RPMI7951 (cell line): ENCODE results near the gene MRPL12. TPM values are rescaled to one million over a fixed set of nuclear protein-coding genes. Genes with fewer than 3 reads are reported as not detected.

Experiments used
- DNase-seq: peaks from one replicate; pipeline ENCODE4 v3.0.0-alpha.2; 2012; ENCODE audit warnings: low read depth
- total RNA-seq: library from RNA; depleted of rRNA; stranded (reverse); fragments of >200 nt; shearing (Covaris generic); gene quantifications from 2 replicates; pipeline ENCODE4 v1.2.3, GENCODE V29; 2014

The MRPL12 gene
- total RNA-seq, 1 experiment from 2014 or later: 13.0 TPM

DNA sequence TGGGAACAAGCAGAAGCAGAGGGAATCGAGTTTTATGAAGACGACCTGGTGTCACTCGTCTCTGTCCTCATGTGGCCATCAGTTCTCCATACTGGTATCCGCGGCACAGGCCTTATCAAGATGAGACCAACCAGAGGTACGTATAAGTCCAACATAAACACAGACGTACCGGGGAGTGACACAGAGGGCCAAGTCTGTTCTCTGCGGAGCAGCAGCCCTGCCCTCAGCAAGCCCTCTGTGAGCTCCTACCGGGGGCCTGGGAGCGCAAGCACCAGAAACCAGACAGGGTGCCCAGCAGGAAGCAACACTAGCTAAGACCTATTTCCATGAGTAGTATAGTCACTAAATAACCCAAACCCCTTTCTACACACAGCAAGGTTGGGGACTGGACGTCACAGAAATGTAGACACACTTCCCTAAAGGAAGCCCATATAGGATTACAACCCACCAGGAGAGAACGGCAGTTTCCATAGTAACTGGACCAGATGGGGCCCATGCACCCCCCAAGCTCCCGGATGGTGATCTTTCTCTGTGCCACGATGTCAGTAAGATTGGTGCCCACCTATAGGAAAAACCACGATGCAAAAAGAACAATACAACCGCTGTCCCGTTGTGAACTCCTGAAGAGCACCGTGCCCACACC is 20.5 kb upstream of the MRPL12 start:
- peak; percentile 20 for DNase-seq

DNA sequence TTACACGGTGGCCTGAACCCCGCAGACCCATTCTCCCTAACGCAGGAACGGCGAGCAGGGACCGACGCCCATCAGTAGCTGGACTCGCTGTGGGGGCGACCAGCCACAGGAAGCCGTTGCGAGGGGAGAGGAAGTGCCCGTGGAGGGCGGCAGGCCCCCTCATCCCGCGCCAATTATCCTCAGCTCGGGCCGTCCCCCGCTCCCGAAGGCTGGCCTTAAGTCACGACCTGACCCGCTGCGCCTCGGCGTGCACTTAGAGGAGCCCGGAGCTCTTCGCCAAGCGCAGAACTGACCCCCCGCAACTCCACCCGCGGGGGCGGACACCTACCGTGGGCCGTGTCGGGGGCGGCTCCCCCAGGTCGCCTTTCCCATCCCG is 20.0 kb upstream of the MRPL12 start:
- DNase-seq: no peak

DNA sequence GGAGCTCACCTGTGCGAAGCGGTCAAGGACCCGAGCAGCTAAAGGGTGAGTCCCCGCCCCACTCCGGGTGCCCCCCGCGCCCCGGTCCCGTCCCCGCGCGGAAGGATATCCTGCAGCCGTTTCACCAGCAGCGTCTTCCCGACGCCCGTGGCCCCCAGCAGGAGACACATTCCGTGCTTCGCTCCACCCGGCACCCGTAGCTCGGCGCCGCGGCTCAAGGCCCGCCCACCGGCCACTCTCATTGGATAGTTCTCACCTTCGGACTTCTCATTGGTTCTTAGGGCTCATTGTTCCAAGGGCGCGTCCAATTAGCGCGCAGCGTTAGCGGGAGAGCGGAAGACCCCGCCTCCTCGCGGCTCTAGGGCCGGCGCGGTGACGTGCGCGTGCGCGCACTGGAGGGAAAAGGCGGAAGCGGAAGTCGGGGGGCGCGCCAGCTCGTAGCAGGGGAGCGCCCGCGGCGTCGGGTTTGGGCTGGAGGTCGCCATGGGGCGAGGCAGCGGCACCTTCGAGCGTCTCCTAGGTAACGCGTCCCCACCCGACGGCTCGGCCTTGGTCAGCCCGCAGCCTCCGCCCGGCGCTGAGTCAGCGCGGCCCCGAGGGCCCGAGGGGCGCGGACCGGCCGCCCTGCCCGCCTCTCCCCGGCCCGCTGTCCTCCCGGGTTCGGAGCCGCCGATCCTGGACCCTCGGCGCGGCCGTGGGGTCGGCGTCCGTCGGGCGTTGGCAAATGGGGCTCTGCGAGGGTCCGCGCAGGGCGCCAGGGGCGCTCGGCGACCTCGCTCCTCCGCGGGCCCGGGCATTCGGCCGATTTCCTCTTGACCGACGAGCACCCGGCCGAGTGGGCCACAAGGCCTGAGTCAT is 19.4 kb upstream of the MRPL12 start, which contains the start of the genes ARL16 and HGS:
ARL16 (minus strand) TSS at position 214 of the 858 bp plus-strand sequence; CDS start at position 170, 44 bp downstream.
HGS (plus strand) TSS at position 428 of the 858 bp plus-strand sequence; CDS start at position 484, 56 bp downstream.
- peak; percentile 97 for DNase-seq

DNA sequence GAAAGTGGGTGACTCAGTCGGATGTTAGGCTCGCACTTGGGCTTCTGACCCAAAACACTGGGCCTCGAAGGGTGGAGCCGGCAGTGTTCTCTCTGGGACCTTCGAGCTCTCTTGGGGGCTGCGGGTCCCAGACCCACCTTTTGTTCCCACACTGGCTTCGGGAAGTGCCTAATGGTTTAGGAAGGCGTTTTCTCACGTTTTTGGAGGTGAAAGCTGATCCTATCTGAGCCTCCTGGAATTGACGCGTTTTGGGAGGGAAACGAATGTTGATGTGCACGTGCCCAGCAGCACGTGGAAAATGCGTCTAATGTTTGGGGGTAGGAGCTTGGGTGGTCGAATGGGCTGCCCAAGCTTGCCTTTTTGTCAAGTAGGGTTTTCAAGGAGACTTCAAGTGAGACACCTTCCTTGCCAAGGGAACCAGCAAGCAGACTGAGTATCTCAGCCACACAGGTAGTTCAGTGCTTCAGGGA is 18.7 kb upstream of the MRPL12 start:
- peak; percentile 87 for DNase-seq

DNA sequence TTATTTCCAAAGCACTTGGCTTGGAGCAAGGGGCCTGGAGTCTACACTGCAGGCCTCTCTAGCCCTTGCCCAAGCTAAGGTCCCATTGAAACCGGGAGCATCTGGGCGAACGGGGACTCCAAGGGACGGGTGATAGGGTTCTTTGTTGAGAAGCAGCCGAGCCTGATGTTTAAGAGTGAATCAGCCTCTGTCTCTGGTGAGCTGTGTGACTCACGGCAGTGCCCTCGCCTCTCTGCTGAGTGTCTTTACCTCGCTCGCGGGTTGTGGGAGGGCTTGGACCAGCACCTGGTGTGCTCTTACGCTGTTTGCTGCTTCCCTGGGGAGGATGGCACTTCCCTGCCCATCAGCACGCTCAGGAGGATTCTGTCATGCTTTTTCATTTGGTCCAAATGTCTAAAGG is 18.1 kb upstream of the MRPL12 start:
- peak; percentile 77 for DNase-seq

DNA sequence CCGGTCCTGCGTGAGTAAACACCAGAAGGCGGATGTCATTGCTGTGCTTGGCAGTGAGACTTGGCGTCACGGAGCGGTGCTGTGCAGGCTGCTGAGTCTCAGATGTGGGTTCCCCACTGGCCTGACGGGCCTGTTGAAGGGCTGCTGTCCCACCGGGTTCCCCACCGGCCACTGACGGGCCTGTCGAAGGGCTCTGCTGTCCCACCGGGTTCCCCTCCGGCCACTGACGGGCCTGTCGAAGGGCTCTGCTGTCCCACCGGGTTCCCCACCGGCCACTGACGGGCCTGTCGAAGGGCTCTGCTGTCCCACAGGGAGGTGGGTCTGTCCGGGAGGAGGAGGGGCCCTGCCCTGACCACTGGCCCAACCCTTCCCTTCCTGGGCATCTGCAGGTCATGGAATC is 16.6 kb upstream of the MRPL12 start:
- DNase-seq: no peak

DNA sequence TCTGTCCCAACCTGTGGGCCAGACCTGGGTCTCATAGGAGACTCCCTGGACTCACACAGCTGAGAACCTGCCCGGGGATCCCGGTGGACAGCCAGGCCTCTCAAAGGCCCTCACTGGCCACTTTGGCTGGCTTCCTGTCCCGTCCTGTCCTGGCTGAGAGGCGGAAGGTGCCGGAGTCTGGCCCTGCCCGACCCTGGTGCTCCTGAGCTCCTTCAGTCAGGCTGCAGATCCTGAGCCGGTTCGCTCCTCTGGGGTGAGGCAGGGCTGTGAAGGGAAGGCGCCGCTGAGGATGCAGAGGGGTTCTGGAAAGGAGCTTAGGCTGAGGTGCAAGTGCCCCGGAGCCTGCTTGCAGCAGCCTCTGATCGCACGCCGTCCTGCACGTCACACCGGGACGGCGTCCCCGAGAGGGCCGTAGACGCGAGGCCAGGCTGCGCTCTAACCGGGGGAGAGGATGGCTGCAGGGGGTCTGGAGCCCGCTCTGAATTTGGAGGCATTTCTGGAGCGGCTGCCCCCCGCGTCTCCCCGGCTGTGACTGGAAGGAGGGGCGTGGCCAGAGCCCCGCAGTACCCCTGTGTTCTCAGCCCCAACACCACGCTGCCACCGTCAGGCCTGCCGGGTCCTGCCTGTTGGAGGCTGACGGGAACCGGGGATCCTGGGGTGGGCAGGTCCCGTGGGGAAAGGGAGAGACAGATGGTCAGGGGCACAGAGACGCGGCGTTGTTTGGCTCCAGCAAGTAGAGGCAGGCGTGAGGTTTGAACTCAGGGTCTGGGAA is 15.2 kb upstream of the MRPL12 start:
- DNase-seq: no peak

DNA sequence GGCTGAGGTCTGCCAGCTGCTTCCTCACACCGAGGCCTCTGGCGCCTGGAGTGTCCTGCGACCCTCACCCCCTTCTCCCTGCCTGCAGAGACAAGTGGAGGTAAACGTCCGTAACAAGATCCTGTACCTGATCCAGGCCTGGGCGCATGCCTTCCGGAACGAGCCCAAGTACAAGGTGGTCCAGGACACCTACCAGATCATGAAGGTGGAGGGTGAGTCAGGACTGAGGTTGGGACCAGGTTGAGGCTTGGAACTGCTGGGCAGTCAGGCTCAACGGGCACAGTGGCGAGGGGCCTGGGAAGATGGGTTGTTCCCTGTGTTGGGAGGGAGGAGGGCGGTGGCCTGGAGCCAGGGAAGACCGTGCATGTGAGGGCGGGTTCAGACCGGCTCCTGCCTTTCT is 14.6 kb upstream of the MRPL12 start:
- no peak for DNase-seq

DNA sequence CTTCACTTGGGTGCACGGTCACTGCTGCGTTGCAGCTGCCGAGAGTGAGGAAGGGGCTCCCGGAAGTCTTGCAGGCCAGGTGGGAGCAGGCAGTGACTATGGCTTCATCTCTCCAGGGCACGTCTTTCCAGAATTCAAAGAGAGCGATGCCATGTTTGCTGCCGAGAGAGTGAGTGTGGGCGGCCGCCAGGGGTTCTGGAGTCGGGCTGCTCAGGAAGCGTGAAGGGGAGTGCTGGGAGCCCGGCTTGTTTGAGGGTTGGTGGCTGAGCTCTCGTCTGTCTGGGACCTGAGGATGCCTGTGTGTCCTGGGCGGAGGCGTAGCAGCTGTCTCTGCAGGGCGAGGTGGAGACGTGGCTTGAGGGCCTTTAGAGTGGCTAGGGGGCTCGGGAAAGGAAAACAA is 13.1 kb upstream of the MRPL12 start:
- no peak for DNase-seq

DNA sequence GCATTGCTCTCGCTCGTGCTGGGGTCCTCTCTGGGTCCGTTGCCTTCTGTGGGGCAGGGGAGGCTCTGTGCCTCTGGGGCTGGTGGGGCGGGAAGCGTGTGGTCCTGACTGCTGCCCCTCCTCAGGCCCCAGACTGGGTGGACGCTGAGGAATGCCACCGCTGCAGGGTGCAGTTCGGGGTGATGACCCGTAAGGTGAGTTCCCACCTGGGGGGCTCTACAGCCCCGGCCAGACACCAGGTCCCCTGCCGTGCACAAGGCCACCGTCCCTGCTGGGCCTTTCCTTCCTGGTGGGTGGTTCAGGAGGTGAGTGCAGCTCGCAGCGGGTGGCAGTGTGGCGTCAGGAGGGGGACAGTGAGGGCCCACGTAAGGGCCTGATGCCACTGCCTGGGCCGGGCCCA is 12.6 kb upstream of the MRPL12 start:
- DNase-seq: no peak

DNA sequence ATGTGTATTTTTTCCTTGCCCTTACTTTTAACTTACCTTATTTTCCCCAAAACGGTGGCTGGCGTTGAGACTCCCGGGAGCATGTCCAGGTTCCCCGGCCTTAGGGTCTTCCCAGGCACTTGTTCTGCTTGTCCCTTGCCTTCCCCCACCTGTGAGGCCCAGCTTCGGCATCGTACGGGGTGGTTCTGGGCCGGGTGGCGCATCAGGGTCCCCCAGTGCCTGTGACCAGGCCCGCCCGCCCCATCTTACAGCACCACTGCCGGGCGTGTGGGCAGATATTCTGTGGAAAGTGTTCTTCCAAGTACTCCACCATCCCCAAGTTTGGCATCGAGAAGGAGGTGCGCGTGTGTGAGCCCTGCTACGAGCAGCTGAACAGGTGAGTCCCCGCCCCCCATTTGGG is 12.0 kb upstream of the MRPL12 start:
- DNase-seq: no peak

DNA sequence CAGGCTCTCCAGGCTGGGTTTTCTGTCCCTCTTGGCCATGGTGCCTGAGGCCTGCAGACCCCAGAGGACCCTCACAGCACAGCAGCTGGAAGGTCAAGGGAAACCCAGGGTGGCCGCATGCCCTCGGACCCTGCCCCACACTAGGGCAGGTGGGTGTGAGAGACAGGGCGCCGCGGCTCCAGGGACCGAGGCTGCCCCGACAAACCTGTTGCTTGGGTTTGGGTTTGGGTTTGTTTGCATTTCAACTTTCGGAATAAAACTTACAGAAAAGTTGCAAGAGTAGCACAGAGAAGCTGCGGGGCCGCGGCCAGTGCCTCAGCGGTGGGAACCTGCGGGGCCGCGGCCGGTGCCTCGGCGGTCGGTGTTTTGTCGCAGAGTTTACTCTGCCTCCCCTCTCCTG is 11.6 kb upstream of the MRPL12 start:
- DNase-seq: no peak

DNA sequence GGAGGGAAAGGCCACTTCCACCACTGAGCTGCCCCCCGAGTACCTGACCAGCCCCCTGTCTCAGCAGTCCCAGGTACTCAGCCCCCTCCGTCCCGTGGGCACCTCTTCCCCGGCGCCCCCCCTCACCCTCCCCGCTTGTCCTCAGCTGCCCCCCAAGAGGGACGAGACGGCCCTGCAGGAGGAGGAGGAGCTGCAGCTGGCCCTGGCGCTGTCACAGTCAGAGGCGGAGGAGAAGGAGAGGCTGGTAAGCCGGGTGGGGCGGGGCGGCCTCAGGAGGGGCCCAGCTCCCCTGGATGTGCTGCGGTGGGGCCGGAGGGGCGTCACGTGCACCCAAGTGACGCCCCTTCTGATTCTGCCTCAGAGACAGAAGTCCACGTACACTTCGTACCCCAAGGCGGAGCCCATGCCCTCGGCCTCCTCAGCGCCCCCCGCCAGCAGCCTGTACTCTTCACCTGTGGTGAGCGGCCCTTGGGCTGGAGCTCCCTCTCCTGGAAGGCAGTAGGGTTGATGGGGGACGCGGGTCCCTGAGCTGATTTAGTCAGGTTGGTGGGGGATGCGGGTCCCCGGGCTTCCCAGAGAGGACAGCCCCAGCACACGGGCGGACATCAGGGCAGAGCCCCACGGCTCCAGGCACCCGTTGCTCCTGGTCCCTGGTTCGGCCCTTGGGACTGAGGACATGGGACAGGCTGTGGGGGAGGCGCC is 9.5 kb upstream of the MRPL12 start:
- no peak for DNase-seq

DNA sequence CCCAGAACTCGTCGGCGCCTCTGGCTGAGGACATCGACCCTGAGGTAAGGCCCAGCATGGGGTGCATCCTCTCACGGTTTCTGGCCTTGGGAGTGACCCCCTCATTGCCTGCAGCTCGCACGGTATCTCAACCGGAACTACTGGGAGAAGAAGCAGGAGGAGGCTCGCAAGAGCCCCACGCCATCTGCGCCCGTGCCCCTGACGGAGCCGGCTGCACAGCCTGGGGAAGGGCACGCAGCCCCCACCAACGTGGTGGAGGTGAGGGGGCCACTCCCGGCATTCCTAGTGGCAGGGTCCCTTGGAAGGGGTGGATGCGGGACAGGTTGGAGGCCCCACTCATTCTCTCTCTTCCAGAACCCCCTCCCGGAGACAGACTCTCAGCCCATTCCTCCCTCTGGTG is 8.4 kb upstream of the MRPL12 start:
- no peak for DNase-seq

DNA sequence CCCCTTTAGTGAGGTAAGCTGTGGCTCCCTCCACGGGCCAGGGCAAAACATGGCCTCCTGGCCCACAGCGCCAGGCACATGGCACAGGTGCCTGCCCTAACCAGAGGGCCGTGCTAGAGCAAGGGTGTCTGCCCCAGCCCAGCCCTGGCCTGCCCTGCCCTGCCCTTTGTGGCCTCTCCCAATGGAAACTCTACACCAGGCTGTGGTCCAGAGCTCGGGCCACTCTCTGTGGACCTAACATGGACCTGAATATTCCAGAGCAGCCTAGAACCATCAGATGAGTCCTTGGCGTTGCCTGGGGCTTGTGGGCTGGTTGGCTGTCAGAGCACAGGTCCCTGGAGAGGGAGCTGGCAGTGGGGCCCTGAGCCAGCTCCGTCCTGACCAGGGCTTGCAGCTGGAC is 8.0 kb upstream of the MRPL12 start:
- DNase-seq: no peak

DNA sequence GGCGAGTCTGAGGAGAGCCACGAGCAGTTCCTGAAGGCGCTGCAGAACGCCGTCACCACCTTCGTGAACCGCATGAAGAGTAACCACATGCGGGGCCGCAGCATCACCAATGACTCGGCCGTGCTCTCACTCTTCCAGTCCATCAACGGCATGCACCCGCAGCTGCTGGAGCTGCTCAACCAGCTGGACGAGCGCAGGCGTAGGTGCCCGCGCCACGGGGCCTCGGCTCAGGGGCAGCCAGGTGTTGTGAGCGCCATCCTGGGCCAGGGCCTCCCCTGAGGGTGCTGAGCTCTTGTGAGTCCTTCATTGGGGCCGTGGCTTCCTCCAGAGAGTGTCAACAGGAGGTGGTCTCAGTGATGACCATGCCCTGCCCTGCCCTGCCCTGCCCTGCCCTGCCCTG is 7.4 kb upstream of the MRPL12 start:
- no peak for DNase-seq

DNA sequence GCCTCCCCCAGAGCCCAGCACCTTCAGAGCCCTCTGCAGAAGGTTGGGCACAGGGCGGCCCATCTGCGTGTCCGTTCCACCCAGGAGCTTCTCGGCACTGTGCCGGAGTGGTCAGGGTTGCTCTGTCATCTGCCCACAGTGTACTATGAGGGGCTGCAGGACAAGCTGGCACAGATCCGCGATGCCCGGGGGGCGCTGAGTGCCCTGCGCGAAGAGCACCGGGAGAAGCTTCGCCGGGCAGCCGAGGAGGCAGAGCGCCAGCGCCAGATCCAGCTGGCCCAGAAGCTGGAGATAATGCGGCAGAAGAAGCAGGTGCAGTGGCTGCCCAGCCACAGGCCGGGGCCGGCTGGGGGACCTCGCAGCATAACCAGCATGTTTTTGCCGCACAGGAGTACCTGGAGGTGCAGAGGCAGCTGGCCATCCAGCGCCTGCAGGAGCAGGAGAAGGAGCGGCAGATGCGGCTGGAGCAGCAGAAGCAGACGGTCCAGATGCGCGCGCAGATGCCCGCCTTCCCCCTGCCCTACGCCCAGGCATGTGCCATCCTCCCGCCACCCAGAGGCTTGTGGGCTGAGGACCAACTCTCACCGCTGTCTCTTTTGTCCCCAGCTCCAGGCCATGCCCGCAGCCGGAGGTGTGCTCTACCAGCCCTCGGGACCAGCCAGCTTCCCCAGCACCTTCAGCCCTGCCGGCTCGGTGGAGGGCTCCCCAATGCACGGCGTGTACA is 6.8 kb upstream of the MRPL12 start:
- DNase-seq: no peak

DNA sequence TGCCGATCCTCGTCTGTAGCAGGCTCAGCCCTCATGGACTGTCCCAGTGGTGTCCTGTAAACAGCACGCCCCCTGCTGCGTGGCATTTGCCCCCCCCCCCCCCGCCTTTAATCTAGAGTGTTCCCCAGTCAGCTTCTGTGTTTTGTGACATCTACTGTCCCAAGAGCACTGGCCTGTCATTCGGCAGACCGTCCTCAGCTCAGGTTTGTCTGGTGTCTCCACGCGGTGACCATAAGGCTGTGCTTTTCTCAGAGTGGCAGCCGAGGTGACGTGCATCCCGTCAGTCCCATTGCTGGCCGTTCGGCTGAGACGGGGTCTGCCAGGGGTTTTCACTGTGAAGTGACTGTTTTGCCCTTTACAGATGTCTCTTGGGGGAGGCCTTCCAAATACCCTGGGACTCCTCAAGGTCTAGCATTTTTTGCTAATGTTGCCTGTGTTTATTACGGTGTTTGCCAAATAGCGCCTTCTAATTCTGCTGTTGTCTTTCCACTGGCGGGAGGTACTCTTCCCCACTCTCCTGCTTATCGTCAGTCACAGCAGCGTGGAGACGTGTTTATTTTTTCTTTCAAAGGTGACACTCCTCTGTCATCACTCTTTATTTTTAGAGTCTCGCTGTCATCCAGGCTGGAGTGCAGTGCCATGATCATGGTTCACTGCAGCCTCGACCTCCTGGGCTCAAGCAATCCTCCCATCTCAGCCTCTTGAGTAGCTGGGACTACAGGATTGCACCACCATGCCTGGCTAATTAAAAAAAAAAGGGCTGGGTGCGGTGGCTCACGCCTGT is 5.7 kb upstream of the MRPL12 start:
- no peak for DNase-seq

DNA sequence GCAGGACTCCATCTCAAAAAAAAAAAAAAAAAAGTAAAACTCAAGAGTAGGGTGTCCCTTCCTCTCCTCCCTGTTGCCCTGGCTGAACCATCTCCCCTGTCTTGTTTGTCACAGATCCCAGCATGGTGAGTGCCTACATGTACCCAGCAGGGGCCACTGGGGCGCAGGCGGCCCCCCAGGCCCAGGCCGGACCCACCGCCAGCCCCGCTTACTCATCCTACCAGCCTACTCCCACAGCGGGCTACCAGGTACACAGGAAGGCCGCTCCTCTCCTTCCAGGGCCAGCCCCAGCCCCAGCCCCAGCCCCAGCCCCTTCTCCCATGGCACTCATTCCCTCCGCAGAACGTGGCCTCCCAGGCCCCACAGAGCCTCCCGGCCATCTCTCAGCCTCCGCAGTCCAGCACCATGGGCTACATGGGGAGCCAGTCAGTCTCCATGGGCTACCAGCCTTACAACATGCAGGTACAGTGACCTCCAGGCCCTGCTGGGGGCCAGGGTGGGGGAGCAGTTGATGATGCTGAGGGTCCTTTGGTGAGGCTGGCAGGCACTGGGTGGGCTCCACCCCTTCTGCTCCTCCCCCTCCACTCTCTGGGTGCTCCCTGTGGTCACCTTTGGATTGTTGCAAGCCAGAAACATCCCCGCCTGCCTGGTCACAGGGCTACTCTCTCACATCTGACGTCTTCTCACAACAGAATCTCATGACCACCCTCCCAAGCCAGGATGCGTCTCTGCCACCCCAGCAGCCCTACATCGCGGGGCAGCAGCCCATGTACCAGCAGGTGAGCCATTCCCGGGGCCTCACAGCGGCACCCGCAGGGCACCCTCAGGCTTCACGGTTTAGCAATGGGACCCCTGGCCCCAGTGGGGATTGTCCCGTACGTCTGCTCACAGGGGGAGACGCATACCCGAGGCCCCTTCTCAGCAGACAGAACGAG is 2.5 kb upstream of the MRPL12 start:
- no peak for DNase-seq
